ENCODE measurements around the gene OR51L1.

The OR51L1 gene

GRCh38 chr11:5046754-5047330, 52.2 kb downstream of the OR51L1 start:
- in situ Hi-C loops (cut with HindIII; ENCODE audit: low sequenced_read_pairs): no loop called here

Data from endothelial cell of hepatic sinusoid (primary cell).